Epithelial cell of proximal tubule (primary cell): Measurements from ENCODE around the gene SOX6. TPM values are rescaled to one million over a fixed set of nuclear protein-coding genes. Genes with fewer than 3 reads are reported as not detected.
A peak's percentile ranks its signal among the peaks of the same experiment; 100 is the strongest.

ENCODE experiments used
- DNase-seq: peaks from one replicate; pipeline ENCODE4 v3.0.0-alpha.2; 2011; ENCODE audit warnings: low read depth
- H3K4me3 ChIP-seq: 2 replicates; pipeline ENCODE4 v1.5.1; 2011; ENCODE audit warnings: low read depth, mild to moderate bottlenecking, low read length
- total RNA-seq: library from RNA; depleted of rRNA; stranded (reverse); fragments of >200 nt; gene quantifications from 2 replicates; pipeline ENCODE4 v1.2.3, GENCODE V29; 2015
- TF ChIP-seq, protein P1 (sequence below): conservative IDR thresholded peaks from 2 replicates; pipeline ENCODE4 v1.5.1; 2012; ENCODE audit warnings: low read depth, mild to moderate bottlenecking, low read length

The SOX6 gene
- total RNA-seq, 1 donor from 2014 or later: 1.6 TPM

DNA sequence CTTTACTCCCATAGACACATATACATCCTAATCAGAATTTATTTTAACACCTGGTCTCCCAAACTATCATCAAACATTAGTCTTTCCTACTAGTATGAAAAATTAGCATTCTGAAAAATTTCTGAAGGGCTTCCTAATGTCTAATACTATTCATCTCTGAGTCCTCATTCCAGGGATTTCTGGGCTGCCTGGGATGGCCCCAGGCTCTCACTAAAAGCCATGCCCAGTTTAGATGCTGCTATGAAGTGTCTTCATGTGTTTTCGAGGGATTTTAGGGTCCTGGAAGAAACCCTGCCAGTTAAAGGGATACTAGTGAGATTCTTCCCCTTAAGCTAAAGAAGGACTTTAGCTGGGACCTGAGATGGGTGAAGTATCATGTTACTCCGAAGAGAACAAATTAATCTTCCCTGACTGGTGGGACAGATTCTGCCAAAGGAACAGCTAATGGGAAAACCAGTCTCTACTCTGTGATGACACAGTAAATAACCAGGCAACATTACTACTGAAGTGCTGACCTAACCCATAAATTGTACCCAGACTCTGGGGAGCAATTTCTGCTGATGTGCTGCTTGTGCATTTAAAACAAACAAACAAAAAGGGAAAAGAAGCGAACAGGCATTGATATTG is 342.6 kb downstream of the SOX6 start:
- TF ChIP-seq, protein P1, sequence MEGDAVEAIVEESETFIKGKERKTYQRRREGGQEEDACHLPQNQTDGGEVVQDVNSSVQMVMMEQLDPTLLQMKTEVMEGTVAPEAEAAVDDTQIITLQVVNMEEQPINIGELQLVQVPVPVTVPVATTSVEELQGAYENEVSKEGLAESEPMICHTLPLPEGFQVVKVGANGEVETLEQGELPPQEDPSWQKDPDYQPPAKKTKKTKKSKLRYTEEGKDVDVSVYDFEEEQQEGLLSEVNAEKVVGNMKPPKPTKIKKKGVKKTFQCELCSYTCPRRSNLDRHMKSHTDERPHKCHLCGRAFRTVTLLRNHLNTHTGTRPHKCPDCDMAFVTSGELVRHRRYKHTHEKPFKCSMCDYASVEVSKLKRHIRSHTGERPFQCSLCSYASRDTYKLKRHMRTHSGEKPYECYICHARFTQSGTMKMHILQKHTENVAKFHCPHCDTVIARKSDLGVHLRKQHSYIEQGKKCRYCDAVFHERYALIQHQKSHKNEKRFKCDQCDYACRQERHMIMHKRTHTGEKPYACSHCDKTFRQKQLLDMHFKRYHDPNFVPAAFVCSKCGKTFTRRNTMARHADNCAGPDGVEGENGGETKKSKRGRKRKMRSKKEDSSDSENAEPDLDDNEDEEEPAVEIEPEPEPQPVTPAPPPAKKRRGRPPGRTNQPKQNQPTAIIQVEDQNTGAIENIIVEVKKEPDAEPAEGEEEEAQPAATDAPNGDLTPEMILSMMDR: no peak
- DNase-seq: no peak
- no peak overlapping the region for H3K4me3 ChIP-seq

DNA sequence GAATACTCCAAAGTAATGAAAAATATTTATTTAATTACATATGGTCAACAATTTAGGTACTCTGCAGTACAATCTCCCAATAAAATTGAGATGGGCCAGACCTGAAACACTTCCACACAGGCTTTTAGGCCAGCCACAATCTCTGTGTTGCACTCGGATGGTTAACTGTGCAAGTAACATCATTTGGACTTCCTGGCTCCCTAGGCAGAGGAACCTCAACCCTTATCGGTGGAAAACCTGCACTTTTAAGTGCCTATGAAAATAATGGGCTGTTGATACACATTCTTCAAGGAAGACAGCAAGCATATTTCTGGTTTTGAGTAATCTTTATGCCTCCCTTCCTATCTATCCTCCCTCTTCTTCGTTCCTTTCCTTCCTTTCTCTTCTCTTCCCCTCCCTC is 343.1 kb downstream of the SOX6 start:
- TF ChIP-seq, protein P1: no peak
- no peak overlapping the region for H3K4me3 ChIP-seq
- DNase-seq: no peak

DNA sequence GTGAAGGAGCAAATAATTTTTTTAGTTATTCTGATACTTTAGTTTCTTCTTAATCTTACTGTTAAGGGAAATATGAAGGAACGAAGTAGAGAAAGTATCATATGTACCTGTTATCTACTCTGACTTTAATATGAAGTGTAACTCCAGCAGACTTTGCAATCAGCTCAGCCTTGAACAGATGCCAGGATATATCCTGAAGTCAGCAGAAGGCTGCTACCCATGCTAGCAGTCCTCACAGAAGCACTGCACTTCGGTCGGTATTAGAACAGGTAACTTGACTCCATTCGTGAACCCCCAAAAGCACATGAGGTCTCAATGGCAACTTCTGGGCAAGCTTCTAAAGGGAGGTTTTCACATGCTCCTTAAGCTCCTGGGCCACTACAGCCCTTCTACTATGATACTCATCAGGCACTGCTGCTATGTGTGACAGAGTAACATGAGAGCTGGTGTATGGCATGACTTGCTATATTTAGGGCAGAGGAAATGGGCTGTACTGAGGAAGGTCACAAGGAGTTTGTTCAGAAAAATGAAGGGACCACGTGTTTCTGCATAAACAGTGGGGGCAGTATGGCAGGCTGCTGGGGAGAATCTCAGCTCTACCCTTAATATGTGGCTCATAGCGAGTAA is 344.1 kb downstream of the SOX6 start:
- no peak for DNase-seq
- H3K4me3 ChIP-seq: no peak overlapping the region
- TF ChIP-seq, protein P1: no peak

DNA sequence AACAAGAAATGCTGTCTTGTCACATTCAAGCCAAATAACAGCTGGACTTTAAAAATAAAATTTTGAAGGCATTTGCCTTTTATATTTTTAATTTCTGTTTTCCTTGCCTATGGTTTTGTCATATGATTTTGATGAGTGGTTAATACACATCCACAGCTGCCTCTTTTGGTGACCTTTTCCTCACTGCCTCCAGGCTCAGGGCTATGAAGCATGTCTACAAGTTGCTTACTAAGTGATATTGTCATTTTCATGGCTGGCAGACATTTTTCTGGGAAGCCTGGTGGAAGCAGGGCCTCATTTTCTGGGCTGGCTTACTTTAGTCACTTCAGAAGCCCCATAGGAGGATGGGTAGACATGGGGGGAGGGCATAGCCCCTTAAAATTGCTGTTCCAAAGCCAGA is 344.9 kb downstream of the SOX6 start:
- TF ChIP-seq, protein P1: no peak
- peak; percentile 13 for DNase-seq
- no peak overlapping the region for H3K4me3 ChIP-seq

DNA sequence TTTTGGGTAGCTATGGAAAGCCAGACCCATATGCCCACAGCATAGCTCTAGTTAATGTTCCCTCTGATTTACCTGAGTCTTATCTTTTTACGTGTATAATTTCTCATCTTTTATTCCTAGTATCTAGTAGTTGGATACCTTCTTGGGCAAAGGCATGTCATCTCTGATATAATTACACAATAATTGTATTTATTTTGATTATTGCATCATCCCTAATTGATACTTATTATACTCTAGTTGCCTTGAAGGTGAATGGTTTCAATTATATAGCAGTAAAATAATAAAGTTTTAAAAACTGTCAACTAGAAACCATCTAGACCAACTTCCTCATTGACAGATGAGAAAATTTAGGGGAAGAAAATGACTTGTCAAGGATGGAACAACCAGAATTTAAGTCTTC is 347.3 kb downstream of the SOX6 start:
- H3K4me3 ChIP-seq: no peak overlapping the region
- TF ChIP-seq, protein P1: no peak
- no peak for DNase-seq

DNA sequence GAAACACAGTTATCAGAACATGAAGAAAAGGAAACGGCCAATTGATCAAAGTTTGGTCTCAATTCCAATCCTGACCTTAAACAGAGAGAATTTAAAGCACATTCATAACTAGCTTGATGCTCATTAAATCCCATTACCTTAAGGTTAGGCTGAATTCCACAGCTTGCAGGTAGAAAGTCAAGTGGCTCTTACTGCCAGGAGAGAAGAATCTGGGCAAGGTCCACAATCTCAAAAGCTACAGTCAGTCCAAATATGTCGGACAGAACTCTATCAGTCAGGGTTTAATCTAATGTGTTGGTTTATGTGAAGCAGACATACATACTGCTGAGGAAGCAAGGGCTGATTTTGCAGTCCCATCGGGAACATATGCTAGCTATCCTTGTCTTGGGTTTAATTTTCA is 348.8 kb downstream of the SOX6 start:
- TF ChIP-seq, protein P1: no peak
- H3K4me3 ChIP-seq: no peak overlapping the region
- no peak for DNase-seq

DNA sequence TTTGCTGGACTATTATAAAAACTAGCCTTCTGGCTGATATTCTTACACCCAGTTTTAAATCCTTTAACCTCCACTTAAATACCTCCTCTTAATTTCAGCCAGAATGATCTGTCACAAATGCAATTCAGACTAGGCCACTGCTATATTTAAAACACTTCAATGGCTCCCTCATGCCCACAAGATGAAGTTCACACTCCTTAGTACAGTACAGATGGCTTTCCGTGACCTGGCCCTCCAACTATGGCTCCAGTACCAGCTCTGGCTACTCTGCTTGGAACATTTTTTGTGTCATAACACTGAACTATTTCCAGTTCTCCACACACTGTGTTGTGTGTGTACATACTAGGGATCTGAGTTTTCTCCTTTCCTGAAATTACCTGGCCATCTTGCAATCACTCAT is 353.4 kb downstream of the SOX6 start:
- TF ChIP-seq, protein P1: no peak
- no peak for DNase-seq
- H3K4me3 ChIP-seq: no peak overlapping the region
